Astrocyte (in vitro differentiated cells and primary cell): ENCODE data around the gene TM7SF2.

Source experiments
- EZH2 ChIP-seq: IDR thresholded peaks from 2 replicates; pipeline ENCODE4 v1.6.1; 2012; ENCODE audit warnings: mild to moderate bottlenecking, low read length, inconsistent platforms; ENCODE audit not compliant: insufficient read depth
- TF ChIP-seq, protein P1 (sequence below): IDR thresholded peaks from 2 replicates; pipeline ENCODE4 v1.5.1; 2011; ENCODE audit warnings: low read depth, mild to moderate bottlenecking, inconsistent platforms, low read length, moderate library complexity; ENCODE audit not compliant: insufficient read depth

DNA sequence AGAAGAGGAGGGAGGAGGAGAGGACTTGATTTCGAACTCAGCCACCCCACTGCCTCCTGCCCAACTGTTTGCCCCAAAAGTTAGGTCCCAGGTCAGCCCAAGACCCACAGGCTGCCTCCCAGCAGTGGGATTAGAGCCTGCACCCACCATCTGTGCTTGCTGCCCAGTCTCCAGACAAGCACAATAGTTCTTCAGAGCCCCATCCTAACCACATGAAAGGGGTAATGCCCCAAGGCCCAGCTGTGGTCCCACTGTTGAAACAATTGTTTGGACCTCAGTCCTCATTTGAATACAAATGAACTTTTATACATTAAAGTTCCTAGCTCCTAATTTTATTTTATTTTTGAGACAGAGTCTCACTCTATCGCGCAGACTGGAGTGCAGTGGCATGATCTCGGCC, 21.0 kb upstream of the TM7SF2 start:
- TF ChIP-seq, protein P1, sequence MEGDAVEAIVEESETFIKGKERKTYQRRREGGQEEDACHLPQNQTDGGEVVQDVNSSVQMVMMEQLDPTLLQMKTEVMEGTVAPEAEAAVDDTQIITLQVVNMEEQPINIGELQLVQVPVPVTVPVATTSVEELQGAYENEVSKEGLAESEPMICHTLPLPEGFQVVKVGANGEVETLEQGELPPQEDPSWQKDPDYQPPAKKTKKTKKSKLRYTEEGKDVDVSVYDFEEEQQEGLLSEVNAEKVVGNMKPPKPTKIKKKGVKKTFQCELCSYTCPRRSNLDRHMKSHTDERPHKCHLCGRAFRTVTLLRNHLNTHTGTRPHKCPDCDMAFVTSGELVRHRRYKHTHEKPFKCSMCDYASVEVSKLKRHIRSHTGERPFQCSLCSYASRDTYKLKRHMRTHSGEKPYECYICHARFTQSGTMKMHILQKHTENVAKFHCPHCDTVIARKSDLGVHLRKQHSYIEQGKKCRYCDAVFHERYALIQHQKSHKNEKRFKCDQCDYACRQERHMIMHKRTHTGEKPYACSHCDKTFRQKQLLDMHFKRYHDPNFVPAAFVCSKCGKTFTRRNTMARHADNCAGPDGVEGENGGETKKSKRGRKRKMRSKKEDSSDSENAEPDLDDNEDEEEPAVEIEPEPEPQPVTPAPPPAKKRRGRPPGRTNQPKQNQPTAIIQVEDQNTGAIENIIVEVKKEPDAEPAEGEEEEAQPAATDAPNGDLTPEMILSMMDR = no peak
- TF ChIP-seq EZH2 = no peak
